ENCODE results near the gene ABHD14A. TPM values are rescaled to one million over a fixed set of nuclear protein-coding genes. Genes with fewer than 3 reads are reported as not detected.

ABHD14A gene
- total RNA-seq, 2 experiments from 2014 or later: 10.2 to 12.9 TPM

DNA sequence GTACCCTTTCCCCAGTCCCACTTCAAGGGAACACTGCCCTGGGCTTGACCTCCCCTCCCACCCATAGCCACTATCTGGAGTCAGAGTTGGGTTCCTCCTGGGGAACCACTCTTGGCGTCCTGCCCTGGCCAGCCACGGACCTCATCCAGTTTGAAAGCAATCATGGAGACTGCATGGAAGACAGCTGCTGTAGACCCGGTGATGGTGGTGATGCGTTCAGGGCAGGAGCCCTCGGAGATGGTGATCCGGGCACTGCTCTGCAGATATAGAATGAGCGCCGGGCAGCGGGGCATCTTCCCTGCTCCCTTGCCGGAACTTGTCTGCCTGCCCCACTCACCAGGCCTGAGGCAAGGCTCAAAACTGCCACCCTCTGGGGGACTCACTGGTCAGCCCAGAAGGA lies 14.5 kb upstream of the ABHD14A start:
- no peaks in the 10 kb centered on the region for H3K9me3 Mint-ChIP-seq
- H3K36me3 Mint-ChIP-seq: no peaks in the 10 kb centered on the region

GRCh38 chr3:51961011-51961410 lies 13.9 kb upstream of the ABHD14A start:
- no peak overlapping the region for H3K4me3 Mint-ChIP-seq
- no peaks in the 10 kb centered on the region for H3K4me1 Mint-ChIP-seq
- no peak for DNase-seq

More for the DNA sequence above, 14.5 kb upstream of the ABHD14A start:
- Mint-ChIP-seq H3K4me3 (no peak overlapping the region), H3K27me3 (peaks cover 7% of the 10 kb centered on the region), H3K4me1 (no peaks in the 10 kb centered on the region), H3K27ac (no peak overlapping the region)
- no peak for DNase-seq

GRCh38 chr3:51961602-51962569 lies 13.0 kb upstream of the ABHD14A start:
- no peaks in the 10 kb centered on the region for H3K9me3 Mint-ChIP-seq
- peaks cover 2% of the 10 kb centered on the region for H3K4me1 Mint-ChIP-seq
- no peak for DNase-seq
- peak overlapping the region; percentile 66 for H3K27ac Mint-ChIP-seq
- no peak overlapping the region for H3K4me3 Mint-ChIP-seq
- H3K36me3 Mint-ChIP-seq: no peaks in the 10 kb centered on the region
- H3K27me3 Mint-ChIP-seq: peaks cover 1% of the 10 kb centered on the region

More at GRCh38 chr3:51961011-51961410, 13.9 kb upstream of the ABHD14A start:
- Mint-ChIP-seq H3K36me3 (no peaks in the 10 kb centered on the region), H3K27ac (no peak overlapping the region), H3K9me3 (no peaks in the 10 kb centered on the region), H3K27me3 (peaks cover 6% of the 10 kb centered on the region)

- Mint-ChIP-seq H3K4me1 (peaks cover 4% of the 10 kb centered on the region), H3K4me3 (no peak overlapping the region), H3K27ac (no peak overlapping the region), H3K27me3 (no peaks in the 10 kb centered on the region), H3K36me3 (no peaks in the 10 kb centered on the region), H3K9me3 (no peaks in the 10 kb centered on the region)
- no peak for DNase-seq
Observed at GRCh38 chr3:51962854-51963530, 11.9 kb upstream of the ABHD14A start.

DNA sequence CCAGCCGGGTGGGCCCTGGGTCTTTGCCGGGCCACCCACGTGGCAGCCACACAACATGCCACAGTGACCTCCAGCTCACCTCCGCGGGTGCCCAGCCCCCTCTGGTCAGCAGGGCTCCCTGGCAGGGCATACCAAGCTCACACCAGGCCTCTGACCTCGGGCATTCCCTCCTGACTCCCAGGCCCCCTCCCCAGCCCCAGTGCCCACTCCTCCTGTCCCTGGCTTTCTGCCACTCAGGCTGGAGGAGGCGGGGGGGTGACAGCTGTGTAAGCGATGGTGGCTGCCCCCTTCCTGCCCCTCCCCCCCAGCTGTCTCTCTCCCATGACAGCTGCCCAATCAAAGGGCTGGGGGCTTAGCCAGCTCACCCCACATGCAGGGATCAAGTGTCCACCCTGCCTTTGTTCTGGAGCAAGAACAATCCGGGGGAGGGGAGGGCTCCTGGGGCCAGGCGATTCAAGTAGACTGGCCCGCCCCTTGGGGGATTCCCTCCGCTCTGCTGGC lies 10.9 kb upstream of the ABHD14A start:
- H3K27me3 Mint-ChIP-seq: no peaks in the 10 kb centered on the region
- no peaks in the 10 kb centered on the region for H3K9me3 Mint-ChIP-seq
- H3K4me3 Mint-ChIP-seq: no peak overlapping the region
- H3K27ac Mint-ChIP-seq: no peak overlapping the region
- no peak for DNase-seq
- H3K36me3 Mint-ChIP-seq: no peaks in the 10 kb centered on the region
- peaks cover 5% of the 10 kb centered on the region for H3K4me1 Mint-ChIP-seq

- Mint-ChIP-seq H3K4me3 (no peak overlapping the region), H3K9me3 (no peaks in the 10 kb centered on the region), H3K4me1 (peaks cover 5% of the 10 kb centered on the region), H3K27ac (no peak overlapping the region), H3K27me3 (no peaks in the 10 kb centered on the region), H3K36me3 (no peaks in the 10 kb centered on the region)
- no peak for DNase-seq
Observed at GRCh38 chr3:51964521-51964920, 10.3 kb upstream of the ABHD14A start.

DNA sequence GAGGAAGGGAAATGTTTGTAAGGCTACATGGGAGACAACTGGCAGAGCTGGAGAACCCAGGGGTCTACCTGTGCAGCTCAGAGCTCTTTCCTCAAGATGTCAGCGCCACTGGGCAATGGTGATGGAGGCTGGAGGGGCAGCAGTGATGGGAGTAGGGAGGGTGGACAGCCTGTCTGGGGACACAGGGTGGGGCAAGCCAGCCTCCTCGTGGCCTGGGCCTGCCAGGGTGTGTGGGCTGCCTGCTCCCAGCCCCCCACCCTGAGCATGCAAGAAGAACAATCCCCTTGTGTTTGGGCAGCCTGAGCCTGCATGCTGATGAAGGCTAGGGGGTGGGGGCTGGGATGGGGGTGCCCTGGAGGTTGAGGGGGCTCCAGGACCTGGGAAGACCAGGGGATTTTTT lies 8.8 kb upstream of the ABHD14A start:
- H3K9me3 Mint-ChIP-seq: no peaks in the 10 kb centered on the region
- H3K4me1 Mint-ChIP-seq: peaks cover 5% of the 10 kb centered on the region
- H3K36me3 Mint-ChIP-seq: peaks cover 1% of the 10 kb centered on the region
- no peaks in the 10 kb centered on the region for H3K27me3 Mint-ChIP-seq
- peak overlapping the region; percentile 48 for H3K4me3 Mint-ChIP-seq
- DNase-seq: no peak
- H3K27ac Mint-ChIP-seq: no peak overlapping the region

DNA sequence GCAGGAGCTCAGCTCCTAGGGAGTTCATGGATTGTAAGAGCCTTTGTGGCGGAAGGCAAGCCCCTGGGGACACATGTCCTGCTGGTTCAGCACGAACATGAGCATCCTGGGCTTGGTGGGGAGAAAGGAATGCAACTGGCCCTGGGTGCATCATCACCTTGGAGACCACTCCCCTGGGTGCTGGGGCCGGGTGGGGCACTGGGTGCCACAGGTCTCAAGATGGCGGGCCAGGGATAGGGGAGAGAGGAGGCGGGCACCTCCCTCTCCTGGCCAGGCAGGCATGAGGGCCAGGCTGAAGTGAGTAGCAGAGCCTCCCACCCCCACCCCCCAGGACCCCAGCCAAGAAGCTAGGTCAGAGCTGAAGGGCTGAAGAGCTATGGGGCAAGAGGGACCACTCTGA lies 8.4 kb upstream of the ABHD14A start:
- peaks cover 2% of the 10 kb centered on the region for H3K36me3 Mint-ChIP-seq
- no peak overlapping the region for H3K27ac Mint-ChIP-seq
- H3K27me3 Mint-ChIP-seq: no peaks in the 10 kb centered on the region
- H3K4me3 Mint-ChIP-seq: peak overlapping the region; percentile 75
- H3K4me1 Mint-ChIP-seq: peaks cover 5% of the 10 kb centered on the region
- H3K9me3 Mint-ChIP-seq: no peaks in the 10 kb centered on the region
- no peak for DNase-seq

- no peaks in the 10 kb centered on the region for H3K27me3 Mint-ChIP-seq
- peak overlapping the region; percentile 75 for H3K4me3 Mint-ChIP-seq
- peaks cover 5% of the 10 kb centered on the region for H3K4me1 Mint-ChIP-seq
- H3K9me3 Mint-ChIP-seq: no peaks in the 10 kb centered on the region
- peaks cover 2% of the 10 kb centered on the region for H3K36me3 Mint-ChIP-seq
- no peak for DNase-seq
- H3K27ac Mint-ChIP-seq: no peak overlapping the region
Observed at GRCh38 chr3:51966922-51967383, 7.9 kb upstream of the ABHD14A start.

DNA sequence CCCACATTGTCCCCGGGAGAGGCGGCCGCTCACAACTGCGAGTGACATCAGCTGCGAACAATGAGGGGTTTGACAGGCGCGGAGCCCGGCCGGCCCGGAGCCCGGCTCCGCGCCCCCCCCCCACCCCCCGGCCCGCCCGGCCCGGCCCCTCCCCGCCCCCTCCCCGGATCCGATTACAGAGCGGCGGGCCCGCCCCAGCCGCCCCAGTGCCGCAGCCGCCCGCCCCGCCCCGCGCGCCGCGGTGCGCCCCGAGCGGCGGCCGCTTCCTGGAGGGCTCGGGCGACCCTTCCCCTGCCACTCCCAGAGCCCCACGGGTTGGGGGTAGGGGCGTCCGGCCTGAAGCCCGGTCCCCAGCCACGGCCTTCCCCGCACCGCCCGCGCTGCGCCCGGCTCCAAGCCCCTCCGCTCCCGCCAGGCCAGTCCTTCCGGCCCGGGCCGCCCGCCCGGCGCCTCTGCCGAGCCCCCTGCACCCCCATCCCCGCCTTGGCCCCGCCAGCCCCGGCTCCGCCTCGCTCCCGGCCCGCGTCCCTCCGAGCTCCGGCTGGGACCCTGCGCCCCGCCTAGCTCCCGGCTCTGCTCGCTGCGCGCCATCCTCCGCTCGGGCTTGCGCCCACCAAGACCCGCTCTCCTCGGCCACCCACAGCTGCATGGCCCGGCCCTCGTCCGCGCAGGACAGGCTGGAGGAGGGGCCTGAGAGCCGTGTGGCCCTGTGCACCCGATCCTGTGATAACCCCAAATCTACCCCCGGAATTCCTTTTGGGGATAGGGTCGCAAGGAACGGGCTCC lies 7.3 kb upstream of the ABHD14A start, which contains the start of gene PCBP4:
PCBP4 (minus strand) TSS at position 71 of the 786 bp plus-strand sequence. CDS start 6,214 bp downstream, outside the sequence.
- DNase-seq: peak; percentile 29
- Mint-ChIP-seq H3K27ac (peak within 1 kb of the TSS; percentile 45), H3K27me3 (no peaks in the 10 kb centered on the region), H3K9me3 (no peaks in the 10 kb centered on the region), H3K36me3 (peaks cover 2% of the 10 kb centered on the region), H3K4me1 (peaks cover 7% of the 10 kb centered on the region), H3K4me3 (peak within 1 kb of the TSS; percentile 79)

DNA sequence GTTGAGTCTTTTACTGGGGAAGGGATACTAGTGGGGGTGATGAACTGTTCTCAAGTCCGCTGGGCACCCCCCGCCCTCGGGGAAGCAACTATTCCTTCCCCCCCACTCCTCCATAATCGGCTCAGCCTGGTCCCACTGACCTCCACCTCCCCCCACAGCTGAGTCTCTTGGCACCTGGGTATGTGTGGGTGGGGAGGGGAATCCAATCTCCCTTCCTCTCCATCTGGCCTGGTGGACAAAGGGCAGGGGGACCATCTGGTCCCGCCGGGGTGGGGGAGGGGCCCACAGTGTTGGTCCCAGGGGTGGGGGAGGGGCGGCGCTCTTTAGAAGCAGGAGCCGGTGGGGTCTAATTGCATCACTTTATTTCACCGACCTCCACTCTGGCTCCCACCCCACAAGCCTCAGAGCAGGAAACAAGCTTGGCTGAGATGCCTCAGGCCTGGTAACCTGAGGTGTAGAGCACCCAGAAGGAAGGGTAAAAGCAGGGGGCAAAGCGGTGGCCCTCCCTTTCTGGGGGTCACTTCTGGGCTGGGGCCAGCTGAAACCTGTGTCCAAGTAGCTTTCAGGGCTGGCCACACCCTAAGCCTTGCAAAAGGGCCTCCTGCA lies 6.6 kb upstream of the ABHD14A start:
- peaks cover 7% of the 10 kb centered on the region for H3K4me1 Mint-ChIP-seq
- no peaks in the 10 kb centered on the region for H3K9me3 Mint-ChIP-seq
- H3K27ac Mint-ChIP-seq: peak overlapping the region; percentile 45
- no peaks in the 10 kb centered on the region for H3K27me3 Mint-ChIP-seq
- DNase-seq: no peak
- H3K4me3 Mint-ChIP-seq: peak overlapping the region; percentile 79
- H3K36me3 Mint-ChIP-seq: peaks cover 2% of the 10 kb centered on the region

GRCh38 chr3:51968883-51969678 lies 5.8 kb upstream of the ABHD14A start:
- H3K36me3 Mint-ChIP-seq: peaks cover 3% of the 10 kb centered on the region

GRCh38 chr3:51969841-51970240 lies 5.0 kb upstream of the ABHD14A start:
- Mint-ChIP-seq H3K9me3 (no peaks in the 10 kb centered on the region), H3K4me1 (peaks cover 13% of the 10 kb centered on the region), H3K27ac (no peak overlapping the region), H3K4me3 (no peak overlapping the region), H3K27me3 (no peaks in the 10 kb centered on the region), H3K36me3 (peaks cover 3% of the 10 kb centered on the region)
- DNase-seq: no peak

More at GRCh38 chr3:51968883-51969678, 5.8 kb upstream of the ABHD14A start:
- DNase-seq: no peak
- no peak overlapping the region for H3K4me3 Mint-ChIP-seq
- no peak overlapping the region for H3K27ac Mint-ChIP-seq
- peaks cover 9% of the 10 kb centered on the region for H3K4me1 Mint-ChIP-seq
- H3K9me3 Mint-ChIP-seq: no peaks in the 10 kb centered on the region
- H3K27me3 Mint-ChIP-seq: no peaks in the 10 kb centered on the region

Data from activated naive CD8-positive, alpha-beta T cell treated with anti-CD3 and anti-CD28 coated beads for 36 hours (primary cell).